ENCODE data around the gene TENM4.

GRCh38 chr11:79066456-79067351 is 374.1 kb downstream of the TENM4 start:
- TF ChIP-seq POLR2AphosphoS5 (IDR thresholded peaks at IDR 0.05; ENCODE audit: low read depth, low read length) (no peak), EZH2phosphoT487 (IDR thresholded peaks at IDR 0.05; ENCODE audit: borderline replicate concordance, low read depth) (no peak), RFX5 (IDR thresholded peaks at IDR 0.05; ENCODE audit: low read length) (peak; percentile 62; the same call in 1 of the 2 replicates), RAD21 (IDR thresholded peaks at IDR 0.05; ENCODE audit: low read length) (no peak), SIN3A (IDR thresholded peaks at IDR 0.05; ENCODE audit: borderline replicate concordance, low read depth, low read length) (no peak), YY1 (IDR thresholded peaks at IDR 0.05; ENCODE audit: low read depth) (no peak)
- TF ChIP-seq, protein P1, sequence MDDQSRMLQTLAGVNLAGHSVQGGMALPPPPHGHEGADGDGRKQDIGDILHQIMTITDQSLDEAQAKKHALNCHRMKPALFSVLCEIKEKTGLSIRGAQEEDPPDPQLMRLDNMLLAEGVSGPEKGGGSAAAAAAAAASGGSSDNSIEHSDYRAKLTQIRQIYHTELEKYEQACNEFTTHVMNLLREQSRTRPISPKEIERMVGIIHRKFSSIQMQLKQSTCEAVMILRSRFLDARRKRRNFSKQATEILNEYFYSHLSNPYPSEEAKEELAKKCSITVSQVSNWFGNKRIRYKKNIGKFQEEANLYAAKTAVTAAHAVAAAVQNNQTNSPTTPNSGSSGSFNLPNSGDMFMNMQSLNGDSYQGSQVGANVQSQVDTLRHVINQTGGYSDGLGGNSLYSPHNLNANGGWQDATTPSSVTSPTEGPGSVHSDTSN (IDR thresholded peaks at IDR 0.05) = no peak
- TF ChIP-seq, protein P2, sequence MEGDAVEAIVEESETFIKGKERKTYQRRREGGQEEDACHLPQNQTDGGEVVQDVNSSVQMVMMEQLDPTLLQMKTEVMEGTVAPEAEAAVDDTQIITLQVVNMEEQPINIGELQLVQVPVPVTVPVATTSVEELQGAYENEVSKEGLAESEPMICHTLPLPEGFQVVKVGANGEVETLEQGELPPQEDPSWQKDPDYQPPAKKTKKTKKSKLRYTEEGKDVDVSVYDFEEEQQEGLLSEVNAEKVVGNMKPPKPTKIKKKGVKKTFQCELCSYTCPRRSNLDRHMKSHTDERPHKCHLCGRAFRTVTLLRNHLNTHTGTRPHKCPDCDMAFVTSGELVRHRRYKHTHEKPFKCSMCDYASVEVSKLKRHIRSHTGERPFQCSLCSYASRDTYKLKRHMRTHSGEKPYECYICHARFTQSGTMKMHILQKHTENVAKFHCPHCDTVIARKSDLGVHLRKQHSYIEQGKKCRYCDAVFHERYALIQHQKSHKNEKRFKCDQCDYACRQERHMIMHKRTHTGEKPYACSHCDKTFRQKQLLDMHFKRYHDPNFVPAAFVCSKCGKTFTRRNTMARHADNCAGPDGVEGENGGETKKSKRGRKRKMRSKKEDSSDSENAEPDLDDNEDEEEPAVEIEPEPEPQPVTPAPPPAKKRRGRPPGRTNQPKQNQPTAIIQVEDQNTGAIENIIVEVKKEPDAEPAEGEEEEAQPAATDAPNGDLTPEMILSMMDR (IDR thresholded peaks at IDR 0.05) = no peak
- TF ChIP-seq, protein P3, sequence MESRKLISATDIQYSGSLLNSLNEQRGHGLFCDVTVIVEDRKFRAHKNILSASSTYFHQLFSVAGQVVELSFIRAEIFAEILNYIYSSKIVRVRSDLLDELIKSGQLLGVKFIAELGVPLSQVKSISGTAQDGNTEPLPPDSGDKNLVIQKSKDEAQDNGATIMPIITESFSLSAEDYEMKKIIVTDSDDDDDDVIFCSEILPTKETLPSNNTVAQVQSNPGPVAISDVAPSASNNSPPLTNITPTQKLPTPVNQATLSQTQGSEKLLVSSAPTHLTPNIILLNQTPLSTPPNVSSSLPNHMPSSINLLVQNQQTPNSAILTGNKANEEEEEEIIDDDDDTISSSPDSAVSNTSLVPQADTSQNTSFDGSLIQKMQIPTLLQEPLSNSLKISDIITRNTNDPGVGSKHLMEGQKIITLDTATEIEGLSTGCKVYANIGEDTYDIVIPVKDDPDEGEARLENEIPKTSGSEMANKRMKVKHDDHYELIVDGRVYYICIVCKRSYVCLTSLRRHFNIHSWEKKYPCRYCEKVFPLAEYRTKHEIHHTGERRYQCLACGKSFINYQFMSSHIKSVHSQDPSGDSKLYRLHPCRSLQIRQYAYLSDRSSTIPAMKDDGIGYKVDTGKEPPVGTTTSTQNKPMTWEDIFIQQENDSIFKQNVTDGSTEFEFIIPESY (IDR thresholded peaks at IDR 0.05; ENCODE audit: borderline replicate concordance, low read depth) = no peak
- TF ChIP-seq, protein P4, sequence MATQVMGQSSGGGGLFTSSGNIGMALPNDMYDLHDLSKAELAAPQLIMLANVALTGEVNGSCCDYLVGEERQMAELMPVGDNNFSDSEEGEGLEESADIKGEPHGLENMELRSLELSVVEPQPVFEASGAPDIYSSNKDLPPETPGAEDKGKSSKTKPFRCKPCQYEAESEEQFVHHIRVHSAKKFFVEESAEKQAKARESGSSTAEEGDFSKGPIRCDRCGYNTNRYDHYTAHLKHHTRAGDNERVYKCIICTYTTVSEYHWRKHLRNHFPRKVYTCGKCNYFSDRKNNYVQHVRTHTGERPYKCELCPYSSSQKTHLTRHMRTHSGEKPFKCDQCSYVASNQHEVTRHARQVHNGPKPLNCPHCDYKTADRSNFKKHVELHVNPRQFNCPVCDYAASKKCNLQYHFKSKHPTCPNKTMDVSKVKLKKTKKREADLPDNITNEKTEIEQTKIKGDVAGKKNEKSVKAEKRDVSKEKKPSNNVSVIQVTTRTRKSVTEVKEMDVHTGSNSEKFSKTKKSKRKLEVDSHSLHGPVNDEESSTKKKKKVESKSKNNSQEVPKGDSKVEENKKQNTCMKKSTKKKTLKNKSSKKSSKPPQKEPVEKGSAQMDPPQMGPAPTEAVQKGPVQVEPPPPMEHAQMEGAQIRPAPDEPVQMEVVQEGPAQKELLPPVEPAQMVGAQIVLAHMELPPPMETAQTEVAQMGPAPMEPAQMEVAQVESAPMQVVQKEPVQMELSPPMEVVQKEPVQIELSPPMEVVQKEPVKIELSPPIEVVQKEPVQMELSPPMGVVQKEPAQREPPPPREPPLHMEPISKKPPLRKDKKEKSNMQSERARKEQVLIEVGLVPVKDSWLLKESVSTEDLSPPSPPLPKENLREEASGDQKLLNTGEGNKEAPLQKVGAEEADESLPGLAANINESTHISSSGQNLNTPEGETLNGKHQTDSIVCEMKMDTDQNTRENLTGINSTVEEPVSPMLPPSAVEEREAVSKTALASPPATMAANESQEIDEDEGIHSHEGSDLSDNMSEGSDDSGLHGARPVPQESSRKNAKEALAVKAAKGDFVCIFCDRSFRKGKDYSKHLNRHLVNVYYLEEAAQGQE (IDR thresholded peaks at IDR 0.05; ENCODE audit: low read depth, low read length) = no peak
- TF ChIP-seq, protein P5, sequence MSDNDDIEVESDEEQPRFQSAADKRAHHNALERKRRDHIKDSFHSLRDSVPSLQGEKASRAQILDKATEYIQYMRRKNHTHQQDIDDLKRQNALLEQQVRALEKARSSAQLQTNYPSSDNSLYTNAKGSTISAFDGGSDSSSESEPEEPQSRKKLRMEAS (IDR thresholded peaks at IDR 0.05; ENCODE audit: low read depth) = no peak

Data from SK-N-SH (cell line).